NT2/D1 (cell line): Measurements from ENCODE around the gene LAIR2.

Experiments
- SUZ12 ChIP-seq: IDR thresholded peaks from 2 replicates; pipeline ENCODE4 v1.6.1; 2011; ENCODE audit not compliant: insufficient read length, insufficient read depth; ENCODE audit errors: extremely low read depth
- YY1 ChIP-seq: IDR thresholded peaks from 2 replicates; pipeline ENCODE4 v1.6.1; 2011; ENCODE audit not compliant: insufficient read length, insufficient read depth
- ZNF274 ChIP-seq: IDR thresholded peaks from 2 replicates; pipeline ENCODE4 v1.6.1; 2011; ENCODE audit warnings: mild to moderate bottlenecking, low read depth, low read length

DNA sequence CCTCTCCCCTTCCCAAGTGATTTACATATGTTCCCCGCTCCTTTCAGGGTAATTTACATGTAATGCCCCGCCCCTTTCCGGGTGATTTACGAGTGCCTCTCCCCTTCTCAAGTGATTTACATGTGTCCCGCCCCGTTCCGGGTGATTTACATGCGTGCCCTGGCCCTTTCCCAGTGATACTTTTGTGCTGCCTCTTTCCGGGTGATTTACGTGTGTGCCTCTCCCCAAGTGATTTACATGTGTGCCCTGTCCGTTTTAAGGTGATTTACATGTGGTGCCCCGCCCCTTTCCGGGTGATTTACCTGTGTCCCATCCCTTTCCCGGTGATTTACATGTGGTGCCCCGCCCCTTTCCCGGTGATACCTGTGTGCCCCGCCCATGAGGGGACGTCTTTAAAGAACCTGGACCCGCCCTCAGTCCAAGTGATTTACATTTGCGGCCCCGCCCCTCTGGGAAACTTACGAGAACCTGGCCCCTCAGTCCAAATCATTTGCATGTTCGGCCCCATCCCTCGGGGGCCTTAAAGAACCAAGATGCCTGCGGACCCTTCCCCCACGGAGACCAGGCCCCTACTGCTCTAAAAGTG, 38.5 kb upstream of the LAIR2 start:
- TF ChIP-seq YY1 (no peak), ZNF274 (no peak), SUZ12 (no peak)
